ENCODE data around the gene ZBTB42.

The ZBTB42 gene

DNA sequence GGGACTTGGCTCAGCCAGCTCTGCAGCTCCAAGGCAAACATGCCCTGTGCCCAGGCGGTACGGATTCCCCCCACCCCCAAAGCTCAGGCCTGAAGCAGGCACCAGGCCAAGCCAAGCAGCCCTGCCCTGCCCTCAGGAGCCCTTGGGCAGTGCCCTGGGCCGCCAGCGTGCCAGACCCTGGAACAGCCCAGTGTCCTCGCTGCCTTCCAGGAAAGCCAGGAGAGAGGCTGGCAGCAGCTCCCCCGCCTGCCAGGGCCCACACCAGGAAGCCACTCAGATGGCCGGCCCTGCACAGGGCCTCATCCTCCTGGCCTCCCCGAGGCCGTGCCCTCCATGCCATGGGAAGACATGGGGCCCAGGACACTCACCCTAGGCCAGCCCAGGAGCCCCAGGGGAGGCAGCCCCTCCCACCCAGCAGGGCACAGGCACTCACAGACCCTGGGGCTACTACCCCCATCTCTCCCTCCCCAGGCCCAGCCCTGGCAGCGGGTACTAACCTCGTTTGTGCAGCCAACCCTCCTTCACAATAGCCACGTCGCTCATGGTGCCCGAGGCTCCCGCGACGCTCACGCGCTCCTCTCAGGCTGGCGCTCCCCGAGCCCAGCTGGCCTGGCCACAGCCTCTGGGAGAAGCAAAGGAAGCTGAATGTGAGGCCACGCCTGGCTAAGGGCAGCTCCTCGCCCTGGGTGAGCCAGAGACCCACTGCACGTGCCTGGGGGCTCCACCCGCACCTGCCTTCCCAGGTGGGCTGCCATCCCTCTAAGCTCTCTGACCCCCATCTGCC is 8.6 kb upstream of the ZBTB42 start:
- Mint-ChIP-seq H3K4me1 (ENCODE audit: low read depth) (peaks cover 25% of the 10 kb centered on the region), H3K27me3 (ENCODE audit: low read depth) (no peaks in the 10 kb centered on the region), H3K36me3 (ENCODE audit: low read depth) (peaks cover 13% of the 10 kb centered on the region), H3K27ac (no peak overlapping the region), H3K4me3 (no peak overlapping the region), H3K9me3 (no peaks in the 10 kb centered on the region)
- DNase-seq (ENCODE audit: low spot score), result no peak

DNA sequence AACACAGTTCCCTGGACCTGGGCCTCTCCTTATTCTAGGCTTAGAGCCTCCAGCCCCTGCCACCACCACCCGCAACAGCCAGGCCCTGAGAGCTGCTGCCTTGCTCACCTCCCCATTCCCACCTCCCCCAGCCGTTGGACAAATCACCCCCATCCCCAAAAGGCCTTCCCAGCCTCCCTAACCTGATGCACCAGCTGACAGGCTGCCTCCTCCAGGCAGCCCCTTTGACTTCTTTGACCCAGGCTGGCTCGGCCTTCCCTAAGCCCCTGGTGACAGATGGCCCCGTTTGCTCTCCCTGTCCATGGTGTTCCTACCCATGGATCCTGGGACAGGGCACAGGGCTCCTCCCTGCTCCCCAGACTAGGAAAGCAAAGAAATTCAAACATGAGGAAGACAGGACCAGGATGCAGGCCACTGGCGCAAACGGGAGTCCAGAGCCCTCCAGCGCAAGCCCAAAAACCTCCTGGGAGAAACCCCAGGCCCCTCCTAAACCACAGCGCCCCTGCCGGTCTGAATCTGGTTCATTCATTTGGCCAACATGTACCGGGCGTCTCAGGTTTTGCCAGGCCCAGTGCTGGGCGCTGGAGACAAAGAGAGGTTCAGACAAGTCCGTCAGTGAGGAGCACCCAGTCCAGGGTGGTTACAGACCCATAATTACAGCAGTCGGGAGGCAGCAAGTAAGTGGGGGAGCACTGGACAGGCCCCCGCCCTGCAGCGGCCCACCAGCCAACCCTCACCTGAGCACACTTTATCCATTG is 7.8 kb upstream of the ZBTB42 start:
- Mint-ChIP-seq H3K36me3 (ENCODE audit: low read depth) (peaks cover 13% of the 10 kb centered on the region), H3K4me1 (ENCODE audit: low read depth) (peaks cover 25% of the 10 kb centered on the region), H3K27me3 (ENCODE audit: low read depth) (no peaks in the 10 kb centered on the region), H3K27ac (peak overlapping the region; percentile 20), H3K9me3 (no peaks in the 10 kb centered on the region), H3K4me3 (peak overlapping the region; percentile 91)
- DNase-seq (ENCODE audit: low spot score), result no peak

DNA sequence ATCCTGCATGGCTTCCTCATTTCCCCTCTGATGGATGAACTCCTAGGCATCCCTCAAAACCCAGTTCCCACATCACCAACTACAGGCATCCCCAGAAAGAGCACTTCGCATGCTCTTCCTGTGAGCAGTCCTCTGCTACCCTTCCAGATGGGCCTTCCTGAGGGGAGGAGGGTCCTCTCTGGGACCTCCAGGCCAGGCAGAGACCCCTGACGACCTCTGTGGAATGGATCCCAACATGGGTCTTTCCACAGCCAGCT is 7.3 kb upstream of the ZBTB42 start:
- Mint-ChIP-seq H3K36me3 (ENCODE audit: low read depth) (peaks cover 13% of the 10 kb centered on the region), H3K4me3 (peak overlapping the region; percentile 91), H3K4me1 (ENCODE audit: low read depth) (peaks cover 27% of the 10 kb centered on the region), H3K27ac (peak overlapping the region; percentile 20), H3K9me3 (no peaks in the 10 kb centered on the region), H3K27me3 (ENCODE audit: low read depth) (no peaks in the 10 kb centered on the region)
- DNase-seq (ENCODE audit: low spot score), result no peak

GRCh38 chr14:104794099-104794498 is 6.8 kb upstream of the ZBTB42 start:
- peak overlapping the region; percentile 75 for H3K27ac Mint-ChIP-seq

GRCh38 chr14:104794631-104794992 is 6.3 kb upstream of the ZBTB42 start:
- H3K9me3 Mint-ChIP-seq, result no peaks in the 10 kb centered on the region
- H3K27me3 Mint-ChIP-seq (ENCODE audit: low read depth), result peaks cover 2% of the 10 kb centered on the region
- no peak for DNase-seq (ENCODE audit: low spot score)
- peaks cover 34% of the 10 kb centered on the region for H3K4me1 Mint-ChIP-seq (ENCODE audit: low read depth)
- peak overlapping the region; percentile 91 for H3K4me3 Mint-ChIP-seq
- peak overlapping the region; percentile 77 for H3K27ac Mint-ChIP-seq
- peaks cover 13% of the 10 kb centered on the region for H3K36me3 Mint-ChIP-seq (ENCODE audit: low read depth)

More at GRCh38 chr14:104794099-104794498, 6.8 kb upstream of the ZBTB42 start:
- Mint-ChIP-seq H3K4me1 (ENCODE audit: low read depth) (peaks cover 32% of the 10 kb centered on the region), H3K9me3 (no peaks in the 10 kb centered on the region), H3K4me3 (peak overlapping the region; percentile 91), H3K27me3 (ENCODE audit: low read depth) (no peaks in the 10 kb centered on the region), H3K36me3 (ENCODE audit: low read depth) (peaks cover 13% of the 10 kb centered on the region)
- peak; percentile 33 for DNase-seq (ENCODE audit: low spot score)

DNA sequence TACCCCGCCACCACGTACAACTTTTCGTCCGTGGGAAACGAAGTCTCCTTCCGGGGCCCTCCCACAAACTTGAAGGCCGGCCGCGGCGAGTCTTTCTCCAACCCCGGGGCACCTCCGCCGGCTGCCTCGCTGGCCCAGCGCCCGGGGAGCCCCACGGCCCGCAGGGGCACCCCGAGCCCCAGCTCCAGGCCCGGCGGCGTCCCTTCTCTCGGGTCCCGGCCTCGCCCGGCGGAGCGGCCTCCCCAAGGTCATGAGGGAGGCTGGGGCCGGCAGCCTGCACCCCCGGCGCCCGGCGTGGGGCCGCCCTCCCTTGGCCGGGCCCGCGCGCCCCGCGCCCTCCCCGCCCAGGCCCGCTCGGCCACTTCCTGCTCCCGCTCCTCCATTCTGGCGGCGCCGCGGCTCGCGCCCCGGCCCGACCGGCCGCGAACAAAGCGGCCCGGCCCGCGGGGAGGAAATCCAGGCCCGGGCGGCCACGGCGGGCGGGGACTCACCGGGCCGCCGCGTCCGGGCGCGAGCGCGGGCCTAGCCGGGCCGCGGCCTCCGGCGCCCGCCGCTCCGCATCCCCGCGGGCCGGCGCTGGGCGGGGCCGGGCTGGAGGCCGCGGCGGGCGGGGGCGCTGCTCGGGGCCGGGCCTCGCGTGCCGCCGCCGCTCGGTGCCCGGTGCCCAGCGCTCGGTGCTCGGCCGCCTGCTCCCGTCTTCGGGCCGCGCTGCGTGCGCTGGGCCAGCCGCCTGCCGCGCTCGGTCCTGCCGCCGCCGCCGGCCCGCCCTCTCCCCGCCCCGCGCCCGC is 5.7 kb upstream of the ZBTB42 start, which contains the start of gene AKT1:
TSS of gene AKT1 (minus strand) at position 756 of the 788 bp plus-strand sequence. CDS start 3,105 bp downstream, outside the sequence.
- DNase-seq (ENCODE audit: low spot score), result peak; percentile 43
- Mint-ChIP-seq H3K4me3 (peak within 1 kb of the TSS; percentile 91), H3K36me3 (ENCODE audit: low read depth) (peaks cover 13% of the 10 kb centered on the region), H3K27ac (peak within 1 kb of the TSS; percentile 77), H3K4me1 (ENCODE audit: low read depth) (peaks cover 37% of the 10 kb centered on the region), H3K9me3 (no peaks in the 10 kb centered on the region), H3K27me3 (ENCODE audit: low read depth) (peaks cover 3% of the 10 kb centered on the region)

DNA sequence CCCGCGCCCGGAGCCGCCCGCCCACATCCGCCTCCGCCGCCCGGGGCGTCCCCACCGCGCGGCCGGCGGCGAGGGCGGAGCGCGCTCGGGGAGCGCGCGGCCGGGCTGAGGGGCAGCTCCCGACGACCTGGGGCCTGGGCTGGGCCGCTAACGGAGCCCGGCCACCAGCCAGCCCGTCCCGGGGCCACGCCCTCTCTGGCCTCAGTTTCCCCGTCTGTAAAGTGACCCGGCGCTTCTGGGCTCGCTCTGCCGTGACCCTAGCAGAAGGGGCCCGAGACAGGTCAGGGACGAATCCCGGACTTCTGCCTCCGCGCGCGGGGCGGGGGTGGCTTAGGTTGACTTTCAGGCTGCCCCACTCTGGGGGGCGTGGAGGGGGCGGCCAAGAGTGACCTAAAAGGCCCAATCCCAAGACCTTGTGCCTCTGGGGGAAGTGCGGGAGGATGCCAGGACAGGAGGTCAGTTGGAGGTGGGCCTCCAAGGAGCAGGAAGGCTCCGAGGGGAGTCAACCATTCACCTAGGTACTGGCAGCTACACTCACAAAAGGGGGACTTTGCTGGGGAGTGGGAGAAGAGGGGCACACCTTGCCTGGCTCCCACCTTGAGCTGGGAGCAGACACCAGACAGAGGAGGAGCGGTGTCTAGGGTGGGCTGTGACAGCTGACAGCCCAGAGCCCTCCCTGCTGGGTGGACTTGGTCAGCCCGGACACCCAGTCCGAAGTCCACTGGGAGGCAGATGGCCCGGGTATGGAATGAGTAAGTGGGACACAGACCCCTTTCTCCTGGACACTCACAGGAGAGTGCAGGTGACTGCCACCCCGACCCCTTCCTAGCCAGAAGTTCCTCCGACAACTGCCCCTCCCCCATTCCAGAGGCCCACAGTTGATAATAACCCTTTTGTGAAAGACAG is 4.9 kb upstream of the ZBTB42 start:
- peak; percentile 46 for DNase-seq (ENCODE audit: low spot score)
- Mint-ChIP-seq H3K9me3 (no peaks in the 10 kb centered on the region), H3K36me3 (ENCODE audit: low read depth) (peaks cover 10% of the 10 kb centered on the region), H3K27ac (peak overlapping the region; percentile 61), H3K4me1 (ENCODE audit: low read depth) (peaks cover 35% of the 10 kb centered on the region), H3K27me3 (ENCODE audit: low read depth) (peaks cover 3% of the 10 kb centered on the region), H3K4me3 (peak overlapping the region; percentile 64)

DNA sequence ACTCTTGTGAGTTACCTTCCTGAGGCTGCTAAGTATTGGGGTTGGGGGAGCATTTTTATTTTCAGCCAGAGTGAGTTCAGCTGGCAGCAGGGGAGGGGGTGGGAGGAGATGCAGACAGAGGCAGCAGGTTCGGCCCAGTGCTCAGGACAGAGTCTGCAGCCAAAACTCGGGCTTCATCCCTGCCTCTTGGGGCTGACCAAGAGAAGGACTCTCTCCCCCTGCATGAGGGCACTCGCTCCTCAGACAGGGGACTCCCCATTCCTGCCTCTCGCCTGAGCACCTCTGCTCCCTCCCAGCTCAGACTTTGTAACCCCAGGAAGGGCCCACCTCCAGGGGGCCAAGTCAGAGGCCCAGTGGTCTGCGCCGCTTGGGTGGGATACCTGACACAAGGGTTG is 4.2 kb upstream of the ZBTB42 start:
- Mint-ChIP-seq H3K4me3 (peak overlapping the region; percentile 64), H3K9me3 (no peaks in the 10 kb centered on the region), H3K4me1 (ENCODE audit: low read depth) (peaks cover 33% of the 10 kb centered on the region), H3K36me3 (ENCODE audit: low read depth) (peaks cover 5% of the 10 kb centered on the region), H3K27ac (peak overlapping the region; percentile 61), H3K27me3 (ENCODE audit: low read depth) (peaks cover 3% of the 10 kb centered on the region)
- no peak for DNase-seq (ENCODE audit: low spot score)

GRCh38 chr14:104797115-104798044 is 3.5 kb upstream of the ZBTB42 start:
- no peaks in the 10 kb centered on the region for H3K9me3 Mint-ChIP-seq
- peak overlapping the region; percentile 64 for H3K4me3 Mint-ChIP-seq
- no peak for DNase-seq (ENCODE audit: low spot score)
- no peak overlapping the region for H3K27ac Mint-ChIP-seq
- H3K36me3 Mint-ChIP-seq (ENCODE audit: low read depth), result peaks cover 5% of the 10 kb centered on the region
- peaks cover 33% of the 10 kb centered on the region for H3K4me1 Mint-ChIP-seq (ENCODE audit: low read depth)
- peaks cover 3% of the 10 kb centered on the region for H3K27me3 Mint-ChIP-seq (ENCODE audit: low read depth)

GRCh38 chr14:104798300-104799243 is 2.3 kb upstream of the ZBTB42 start:
- peaks cover 3% of the 10 kb centered on the region for H3K36me3 Mint-ChIP-seq (ENCODE audit: low read depth)
- no peak for DNase-seq (ENCODE audit: low spot score)
- H3K27me3 Mint-ChIP-seq (ENCODE audit: low read depth), result peaks cover 3% of the 10 kb centered on the region
- peak overlapping the region; percentile 34 for H3K4me3 Mint-ChIP-seq
- peaks cover 25% of the 10 kb centered on the region for H3K4me1 Mint-ChIP-seq (ENCODE audit: low read depth)
- peak overlapping the region; percentile 24 for H3K27ac Mint-ChIP-seq
- no peaks in the 10 kb centered on the region for H3K9me3 Mint-ChIP-seq

DNA sequence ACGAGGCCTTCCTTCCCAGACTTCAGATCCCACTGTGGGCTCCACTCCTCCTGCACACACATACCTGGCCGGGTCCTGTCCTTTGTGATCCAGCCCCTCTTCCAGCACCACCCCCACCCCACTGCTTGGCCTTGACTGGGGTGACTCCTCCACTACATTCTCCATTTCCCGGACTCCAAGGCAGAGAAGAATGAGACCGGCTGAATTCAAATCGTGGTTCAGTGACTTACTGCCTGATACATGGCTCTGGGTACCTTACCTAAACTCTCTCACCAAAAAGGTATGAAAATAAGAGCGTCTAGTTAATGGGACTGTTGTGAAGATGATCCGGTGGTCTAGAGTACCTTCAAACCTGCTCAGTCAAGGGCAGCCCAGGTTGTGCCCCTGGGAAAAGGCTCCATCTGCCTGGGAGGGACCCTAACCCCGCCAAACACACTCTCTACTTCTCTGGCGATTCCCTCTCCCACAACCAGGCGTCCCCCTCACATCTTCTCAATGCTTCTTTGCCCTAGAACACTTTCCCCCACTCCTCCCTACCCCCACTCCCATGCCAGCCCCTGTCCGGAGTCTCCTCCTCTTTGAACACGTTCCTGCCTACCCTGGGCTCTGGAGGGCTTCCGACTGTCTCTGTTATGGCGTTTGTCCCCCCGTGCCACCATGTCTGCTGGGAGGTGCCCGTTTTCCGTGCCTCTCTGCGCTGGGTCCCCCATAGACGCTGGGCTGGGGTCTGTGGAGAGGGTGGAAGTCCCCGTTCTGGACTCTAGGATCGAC is 1.5 kb upstream of the ZBTB42 start:
- peaks cover 3% of the 10 kb centered on the region for H3K27me3 Mint-ChIP-seq (ENCODE audit: low read depth)
- peak overlapping the region; percentile 11 for H3K27ac Mint-ChIP-seq
- no peak for DNase-seq (ENCODE audit: low spot score)
- peak overlapping the region; percentile 34 for H3K4me3 Mint-ChIP-seq
- H3K36me3 Mint-ChIP-seq (ENCODE audit: low read depth), result peaks cover 2% of the 10 kb centered on the region
- no peaks in the 10 kb centered on the region for H3K9me3 Mint-ChIP-seq
- H3K4me1 Mint-ChIP-seq (ENCODE audit: low read depth), result peaks cover 19% of the 10 kb centered on the region

Data from T-helper 2 cell treated with Interferon-gamma antibody and Interleukin-4, amounts not matched to agents 5 μg/mL and 100 μg/mL, for 36 hours (primary cell).